Ishikawa (cell line): ENCODE measurements around the gene SLC35B3.

Experiments used
- CEBPB ChIP-seq: IDR thresholded peaks from 2 replicates; pipeline ENCODE4 v1.6.1; 2012
- CREB1 ChIP-seq: IDR thresholded peaks from 2 replicates; pipeline ENCODE4 v1.6.1; 2012; ENCODE audit warnings: low read depth
- EGR1 ChIP-seq: IDR thresholded peaks from 2 replicates; pipeline ENCODE4 v1.6.1; 2012
- EP300 ChIP-seq: IDR thresholded peaks from 2 replicates; pipeline ENCODE4 v1.6.1; 2012; ENCODE audit warnings: borderline replicate concordance
- FOXM1 ChIP-seq: IDR thresholded peaks from 2 replicates; pipeline ENCODE4 v1.6.1; 2012; ENCODE audit warnings: low read depth, borderline replicate concordance
- MAX ChIP-seq: IDR thresholded peaks from 2 replicates; pipeline ENCODE4 v1.6.1; 2012
- RAD21 ChIP-seq: IDR thresholded peaks from 2 replicates; pipeline ENCODE4 v1.6.1; 2012; ENCODE audit warnings: low read depth
- REST ChIP-seq: IDR thresholded peaks from 2 replicates; pipeline ENCODE4 v1.6.1; 2012; ENCODE audit warnings: low read depth, mild to moderate bottlenecking
- TAF1 ChIP-seq: IDR thresholded peaks from 2 replicates; pipeline ENCODE4 v1.6.1; 2012; ENCODE audit warnings: low read depth, mild to moderate bottlenecking
- TCF12 ChIP-seq: IDR thresholded peaks from 2 replicates; pipeline ENCODE4 v1.6.1; 2012; ENCODE audit warnings: low read depth
- USF1 ChIP-seq: IDR thresholded peaks from 2 replicates; pipeline ENCODE4 v1.6.1; 2012
- ZBTB7A ChIP-seq: IDR thresholded peaks from 2 replicates; pipeline ENCODE4 v1.6.1; 2012; ENCODE audit warnings: low read depth

- no peak for TF ChIP-seq ZBTB7A
- no peak for TF ChIP-seq TAF1
- TF ChIP-seq CREB1, result no peak
- TF ChIP-seq EP300, result no peak
- TF ChIP-seq FOXM1, result no peak
- TF ChIP-seq CEBPB, result no peak
- TF ChIP-seq RAD21, result no peak
- no peak for TF ChIP-seq TCF12
- TF ChIP-seq USF1, result no peak
- no peak for TF ChIP-seq REST
- TF ChIP-seq MAX, result no peak
- no peak for TF ChIP-seq EGR1
Observed at GRCh38 chr6:8441452-8441851, 6.1 kb upstream of the SLC35B3 start.
